VCaP (cell line): ENCODE data around the gene RAB15.

Source experiments
- H3K27ac ChIP-seq: fragments of 450-650 bp; 2 replicates; pipeline ENCODE4 v1.5.1; 2017
- TF ChIP-seq, protein P1 (sequence below): fragments of 450-650 bp; conservative IDR thresholded peaks from 2 replicates; pipeline ENCODE4 v1.5.1; 2017; ENCODE audit warnings: mild to moderate bottlenecking, moderate library complexity

The RAB15 gene

GRCh38 chr14:64971943-64972791 is at the start of gene RAB15:
Gene RAB15 (minus strand): TSS chr14:64972336. CDS start chr14:64972076, 260 bp downstream.
- TF ChIP-seq, protein P1, sequence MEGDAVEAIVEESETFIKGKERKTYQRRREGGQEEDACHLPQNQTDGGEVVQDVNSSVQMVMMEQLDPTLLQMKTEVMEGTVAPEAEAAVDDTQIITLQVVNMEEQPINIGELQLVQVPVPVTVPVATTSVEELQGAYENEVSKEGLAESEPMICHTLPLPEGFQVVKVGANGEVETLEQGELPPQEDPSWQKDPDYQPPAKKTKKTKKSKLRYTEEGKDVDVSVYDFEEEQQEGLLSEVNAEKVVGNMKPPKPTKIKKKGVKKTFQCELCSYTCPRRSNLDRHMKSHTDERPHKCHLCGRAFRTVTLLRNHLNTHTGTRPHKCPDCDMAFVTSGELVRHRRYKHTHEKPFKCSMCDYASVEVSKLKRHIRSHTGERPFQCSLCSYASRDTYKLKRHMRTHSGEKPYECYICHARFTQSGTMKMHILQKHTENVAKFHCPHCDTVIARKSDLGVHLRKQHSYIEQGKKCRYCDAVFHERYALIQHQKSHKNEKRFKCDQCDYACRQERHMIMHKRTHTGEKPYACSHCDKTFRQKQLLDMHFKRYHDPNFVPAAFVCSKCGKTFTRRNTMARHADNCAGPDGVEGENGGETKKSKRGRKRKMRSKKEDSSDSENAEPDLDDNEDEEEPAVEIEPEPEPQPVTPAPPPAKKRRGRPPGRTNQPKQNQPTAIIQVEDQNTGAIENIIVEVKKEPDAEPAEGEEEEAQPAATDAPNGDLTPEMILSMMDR, result no peak; the same call in 1 of the 2 replicates
- peak within 1 kb of the TSS; percentile 70; the same call in 1 of the 2 replicates for H3K27ac ChIP-seq

GRCh38 chr14:65019944-65020566 is 47.9 kb upstream of the RAB15 start:
- TF ChIP-seq, protein P1, result peak; percentile 87
- H3K27ac ChIP-seq, result peak overlapping the region; percentile 24

GRCh38 chr14:65016471-65016870 is 44.3 kb upstream of the RAB15 start:
- TF ChIP-seq, protein P1, result no peak
- no peak overlapping the region for H3K27ac ChIP-seq

DNA sequence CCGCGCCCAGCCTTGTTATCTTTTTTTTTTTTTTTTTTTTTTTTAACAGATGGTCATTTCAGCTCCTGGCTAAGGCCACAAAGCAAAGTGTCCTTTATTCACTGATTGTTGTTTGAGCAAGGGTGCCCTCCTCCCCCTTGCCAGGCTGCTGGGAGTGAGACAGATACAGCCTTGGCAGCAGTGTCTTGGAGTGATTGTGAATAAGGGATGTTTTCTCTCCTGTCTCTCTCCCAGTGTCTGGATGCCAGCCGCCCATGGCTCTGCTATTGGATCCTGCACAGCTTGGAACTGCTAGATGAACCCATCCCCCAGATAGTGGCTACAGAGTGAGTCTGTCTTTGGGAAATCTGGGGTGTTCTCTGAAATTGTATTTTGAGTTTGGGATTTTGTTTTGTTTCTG is 43.3 kb upstream of the RAB15 start:
- TF ChIP-seq, protein P1, result no peak
- no peak overlapping the region for H3K27ac ChIP-seq

GRCh38 chr14:65012353-65012752 is 40.2 kb upstream of the RAB15 start:
- TF ChIP-seq, protein P1, result no peak
- H3K27ac ChIP-seq, result no peak overlapping the region

DNA sequence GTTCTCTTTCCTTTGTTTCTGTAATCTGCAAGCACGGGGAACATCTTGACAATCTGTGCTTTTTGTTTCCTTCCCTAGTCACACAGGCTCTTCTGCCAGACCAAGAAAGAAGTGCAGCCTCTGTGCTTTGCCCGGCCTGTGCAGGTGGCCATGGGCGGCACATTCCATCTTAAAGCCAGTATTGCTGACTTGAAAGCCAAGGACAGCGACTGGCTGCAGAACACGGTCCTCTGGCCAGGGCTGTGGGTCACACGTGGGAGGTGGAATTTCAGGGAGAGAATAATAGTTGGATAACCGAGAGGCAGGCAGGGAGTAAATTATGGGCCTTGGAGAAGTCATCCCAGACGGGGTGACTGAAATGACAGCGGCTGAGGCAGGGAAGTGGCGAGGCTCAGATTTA is 39.4 kb upstream of the RAB15 start:
- no peak overlapping the region for H3K27ac ChIP-seq
- TF ChIP-seq, protein P1, result no peak

DNA sequence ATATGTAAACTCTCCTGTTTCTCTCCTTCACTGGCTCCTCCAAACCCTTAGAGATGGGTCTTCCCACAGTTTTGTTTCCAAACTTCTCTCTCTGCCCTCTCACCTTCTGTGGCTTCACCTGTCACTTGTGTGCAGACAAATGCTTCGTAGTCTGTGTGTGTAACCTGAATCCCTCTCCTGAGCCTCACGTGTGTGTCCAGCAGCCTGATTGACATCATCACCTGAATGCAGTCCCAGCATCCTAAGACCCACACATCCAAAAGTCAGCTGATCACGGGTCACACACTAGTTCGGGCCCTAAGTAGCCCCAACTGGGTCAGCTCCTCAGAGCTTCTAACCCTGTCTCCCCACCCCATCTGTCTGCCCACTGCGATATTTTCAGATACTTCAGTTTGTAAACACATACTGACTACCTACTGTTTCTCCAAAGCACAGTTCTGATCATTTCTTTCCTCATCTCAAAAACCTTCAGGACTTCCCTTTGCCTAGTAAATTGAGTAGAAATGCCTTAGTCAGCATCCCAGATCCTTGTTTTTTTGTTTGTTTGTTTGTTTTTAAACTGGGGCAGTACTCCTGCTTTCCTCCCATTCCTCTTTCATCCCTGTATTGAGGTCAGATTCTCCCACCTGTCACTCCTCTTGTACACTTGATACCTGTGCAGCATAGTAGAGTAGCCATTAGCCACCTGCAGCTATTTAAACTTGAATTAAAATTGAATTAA is 38.2 kb upstream of the RAB15 start:
- H3K27ac ChIP-seq, result no peak overlapping the region

More for the DNA sequence above, 38.2 kb upstream of the RAB15 start:
- TF ChIP-seq, protein P1, result no peak
